DMS114 treated with DMSO at 0.1 percent for 48 hours (cell line): ENCODE data around the gene OTOG.

ENCODE experiments used
- DNase-seq: peaks from one replicate; lab custom pipeline; 2025; ENCODE audit not compliant: unreplicated experiment; lab: John Stamatoyannopoulos, UW

The OTOG gene

DNA sequence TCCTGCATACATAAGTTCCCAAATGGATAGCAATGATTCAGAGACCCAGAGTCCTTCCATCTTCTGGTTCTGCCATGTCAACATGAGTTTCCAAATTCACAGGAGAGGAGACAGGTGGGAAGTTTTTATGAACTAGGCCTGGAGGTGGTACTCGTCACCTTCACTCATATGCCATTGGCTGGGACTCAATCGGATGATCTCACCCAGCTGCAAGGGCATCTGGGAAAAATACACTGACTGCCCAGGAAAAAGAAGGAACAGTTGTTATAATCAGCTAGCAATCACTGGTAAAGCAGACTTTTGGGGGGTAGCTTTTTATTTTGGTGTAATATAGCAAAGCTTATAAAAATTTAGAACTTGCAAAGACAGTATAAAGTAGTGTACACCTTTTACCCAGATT lies 83.9 kb downstream of the OTOG start:
- DNase-seq: no peak

DNA sequence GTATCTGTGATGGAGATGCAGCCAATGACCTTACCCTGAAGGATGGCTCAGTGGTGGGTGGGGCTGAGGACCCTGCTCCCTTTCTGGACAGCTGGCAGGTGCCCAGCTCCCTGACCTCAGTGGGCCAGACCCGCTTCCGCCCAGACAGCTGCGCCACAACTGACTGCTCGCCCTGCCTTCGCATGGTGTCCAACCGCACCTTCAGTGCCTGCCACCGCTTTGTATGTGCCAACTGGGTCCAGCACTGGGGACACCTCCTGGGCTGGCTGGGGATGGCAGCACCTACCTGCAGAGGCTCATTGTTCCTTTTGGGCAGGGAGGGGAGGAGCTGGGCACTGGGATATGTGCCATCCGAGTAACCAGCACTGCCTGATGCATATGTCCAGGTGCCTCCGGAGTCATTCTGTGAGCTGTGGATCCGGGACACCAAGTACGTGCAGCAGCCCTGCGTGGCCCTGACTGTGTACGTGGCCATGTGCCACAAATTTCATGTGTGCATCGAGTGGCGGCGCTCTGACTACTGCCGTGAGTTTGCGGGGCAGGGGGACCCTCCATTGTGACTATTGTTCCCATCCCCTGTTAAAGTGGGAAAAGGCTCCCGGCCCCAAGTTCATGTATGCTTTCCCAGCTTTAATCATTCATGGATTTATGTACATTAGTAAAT lies 84.8 kb downstream of the OTOG start:
- no peak for DNase-seq

DNA sequence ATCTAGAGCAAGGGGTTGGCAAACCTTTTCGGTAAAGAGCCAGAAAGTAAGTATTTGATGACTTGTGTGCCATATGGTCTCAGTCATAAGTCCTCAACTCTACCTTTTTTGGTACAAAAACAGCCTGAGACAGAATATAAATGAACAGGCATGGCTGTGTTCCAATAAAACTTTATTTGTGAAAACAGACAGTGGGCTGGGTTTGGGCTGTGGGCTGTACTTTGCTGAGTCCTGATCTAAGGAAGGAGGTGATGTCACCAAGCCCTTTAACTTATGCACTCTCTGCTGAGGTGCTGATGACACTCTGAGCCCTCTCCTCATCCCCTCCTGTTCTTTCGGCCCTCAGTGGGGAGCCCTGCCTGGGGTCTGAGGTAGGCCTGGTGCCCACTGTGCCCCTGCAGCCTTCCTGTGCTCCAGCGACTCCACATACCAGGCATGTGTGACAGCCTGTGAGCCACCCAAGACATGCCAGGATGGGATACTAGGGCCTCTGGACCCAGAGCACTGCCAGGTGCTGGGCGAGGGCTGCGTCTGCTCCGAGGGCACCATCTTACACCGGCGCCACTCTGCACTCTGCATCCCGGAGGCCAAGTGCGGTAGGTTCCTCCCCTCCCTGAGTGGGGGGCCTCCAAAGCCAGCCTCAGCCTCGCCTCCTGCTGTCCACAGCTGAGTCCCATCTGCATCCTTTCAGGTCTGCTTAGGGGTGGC lies 86.4 kb downstream of the OTOG start:
- DNase-seq: no peak

DNA sequence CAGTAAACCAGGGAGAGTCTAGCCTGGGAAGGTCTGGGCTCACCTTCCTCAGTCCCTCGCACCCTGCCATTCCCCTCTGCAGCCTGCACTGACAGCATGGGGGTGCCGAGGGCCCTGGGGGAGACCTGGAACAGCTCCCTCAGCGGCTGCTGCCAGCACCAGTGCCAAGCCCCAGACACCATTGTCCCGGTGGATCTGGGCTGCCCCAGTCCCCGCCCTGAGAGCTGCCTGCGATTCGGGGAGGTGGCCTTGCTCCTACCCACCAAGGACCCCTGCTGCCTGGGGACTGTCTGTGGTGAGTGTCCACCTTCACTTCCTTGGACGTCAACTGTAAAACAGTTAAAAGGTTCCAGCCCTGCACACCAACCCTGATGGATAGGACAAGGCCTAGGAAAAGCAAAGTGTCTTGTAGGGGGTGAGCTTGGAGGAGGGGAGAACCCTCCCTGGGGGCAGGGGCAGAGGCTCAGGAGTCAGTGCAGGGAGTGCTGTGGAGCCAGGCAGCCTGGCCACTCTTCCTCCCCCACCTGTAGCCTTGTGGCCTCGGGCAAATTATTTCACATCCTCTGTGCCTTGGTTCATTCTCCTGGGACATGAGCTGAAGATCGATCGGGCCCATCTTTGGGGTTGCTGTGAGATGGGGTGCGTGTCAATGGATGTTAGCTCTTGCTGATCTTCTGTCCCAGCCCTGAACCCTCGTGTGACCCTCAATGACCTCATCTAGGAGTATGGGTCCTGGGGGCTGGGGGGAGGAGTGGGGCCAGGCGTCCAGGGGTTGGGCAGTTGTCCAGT lies 87.1 kb downstream of the OTOG start:
- DNase-seq: no peak

DNA sequence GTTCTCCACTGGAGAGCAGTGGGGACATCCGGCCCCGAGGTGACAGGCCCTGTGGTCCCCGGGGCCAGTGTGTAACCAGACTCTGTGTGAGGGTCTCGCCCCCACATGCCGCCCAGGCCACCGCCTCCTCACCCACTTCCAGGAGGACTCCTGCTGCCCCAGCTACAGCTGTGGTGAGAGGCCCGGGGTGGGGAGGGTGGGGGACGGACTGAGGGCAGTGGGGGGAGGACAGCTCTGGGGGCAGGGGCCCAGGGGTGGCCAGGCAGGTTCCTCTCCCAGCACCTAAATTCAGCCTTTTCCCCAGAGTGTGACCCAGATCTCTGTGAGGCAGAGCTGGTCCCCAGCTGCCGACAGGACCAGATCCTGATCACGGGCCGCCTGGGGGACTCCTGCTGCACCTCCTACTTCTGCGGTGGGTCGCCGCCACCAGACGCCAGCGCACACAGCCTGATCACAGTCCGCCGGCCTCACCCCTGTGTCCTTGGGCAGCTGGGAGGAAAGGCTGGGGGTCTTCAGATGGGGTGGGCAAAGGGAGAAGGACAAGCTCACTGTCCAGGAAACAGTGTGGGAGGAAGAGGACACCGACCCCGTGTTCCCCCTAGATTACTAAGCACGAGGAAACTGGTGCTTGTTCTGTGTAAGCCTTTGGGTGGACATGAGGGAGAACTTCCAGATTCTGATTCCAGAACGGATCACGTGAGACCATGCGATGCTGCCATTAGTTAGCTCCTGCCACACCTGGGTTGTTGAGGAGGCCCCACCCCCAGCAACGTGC lies 87.9 kb downstream of the OTOG start:
- DNase-seq: no peak

DNA sequence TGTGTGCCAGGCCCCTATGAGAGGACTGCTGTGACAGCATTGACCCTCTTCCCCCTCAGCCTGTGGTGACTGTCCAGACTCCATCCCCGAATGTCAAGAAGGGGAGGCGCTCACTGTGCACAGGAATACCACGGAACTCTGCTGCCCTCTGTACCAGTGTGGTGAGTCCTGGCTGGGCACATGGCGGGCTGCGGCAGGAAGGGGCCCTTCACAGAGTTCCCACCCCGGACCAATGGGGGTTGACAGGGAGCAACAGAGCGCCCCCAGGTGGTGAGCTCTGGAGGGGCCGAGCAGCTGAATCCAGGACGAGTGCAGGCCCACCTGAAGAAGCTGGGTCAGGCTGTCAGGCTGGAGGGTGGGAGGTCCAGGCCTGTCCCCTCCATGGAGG lies 88.5 kb downstream of the OTOG start:
- DNase-seq: no peak

DNA sequence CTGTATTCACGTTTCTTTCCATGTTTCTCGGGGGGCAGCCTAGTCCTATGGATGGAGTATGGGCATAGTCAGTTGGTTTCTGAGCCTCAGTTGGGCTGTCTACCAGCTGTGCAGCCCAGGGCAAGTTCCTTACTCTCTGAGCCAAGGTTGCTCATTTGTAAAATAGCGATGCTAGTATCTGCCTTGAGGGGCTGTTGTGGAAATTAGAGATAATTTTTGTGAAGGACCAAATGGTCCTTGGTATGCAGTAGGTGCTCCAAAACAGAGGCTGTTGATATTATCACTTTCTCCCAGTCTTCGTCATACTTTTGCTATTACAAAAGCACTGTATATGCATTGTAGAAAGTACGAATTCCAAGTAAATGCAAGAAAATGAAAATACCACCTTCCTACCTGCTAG lies 89.7 kb downstream of the OTOG start:
- DNase-seq: no peak

DNA sequence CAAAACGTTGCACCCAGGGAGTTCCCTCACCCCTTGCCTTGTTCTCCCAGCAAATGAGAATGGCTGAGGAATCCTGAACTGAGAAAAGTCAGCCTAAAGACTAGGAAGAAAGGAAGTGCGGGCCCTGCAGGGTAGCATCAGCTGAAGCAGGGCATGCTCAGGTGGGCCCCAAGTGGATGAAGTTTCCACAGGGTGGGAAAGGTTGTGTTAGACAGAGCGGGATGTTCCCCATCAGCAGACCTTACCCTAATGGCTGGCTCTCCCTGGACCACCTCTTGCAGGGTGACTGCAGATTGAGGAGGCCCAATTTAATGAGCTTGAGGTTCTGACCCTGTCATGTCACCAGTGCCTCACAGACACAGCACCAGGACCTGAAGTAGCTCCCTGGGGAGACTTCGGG lies 90.8 kb downstream of the OTOG start:
- DNase-seq: no peak

DNA sequence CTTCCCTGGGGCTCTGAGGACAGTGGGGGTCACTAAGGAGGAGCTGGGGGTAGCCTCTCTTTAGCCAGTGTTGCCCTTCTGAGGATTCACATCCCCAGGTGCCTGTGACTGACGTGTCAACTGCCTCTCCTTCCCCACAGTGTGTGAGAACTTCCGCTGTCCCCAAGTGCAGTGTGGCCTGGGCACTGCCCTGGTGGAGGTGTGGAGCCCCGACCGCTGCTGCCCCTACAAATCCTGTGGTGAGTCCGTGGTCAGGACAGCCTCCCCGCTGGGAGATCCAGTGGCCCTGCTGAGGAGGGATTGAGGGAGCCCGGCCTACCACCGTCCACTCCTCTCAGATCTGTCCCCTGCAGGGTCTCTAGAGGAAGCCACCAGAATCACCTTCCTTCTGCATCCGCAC lies 91.3 kb downstream of the OTOG start:
- DNase-seq: no peak

DNA sequence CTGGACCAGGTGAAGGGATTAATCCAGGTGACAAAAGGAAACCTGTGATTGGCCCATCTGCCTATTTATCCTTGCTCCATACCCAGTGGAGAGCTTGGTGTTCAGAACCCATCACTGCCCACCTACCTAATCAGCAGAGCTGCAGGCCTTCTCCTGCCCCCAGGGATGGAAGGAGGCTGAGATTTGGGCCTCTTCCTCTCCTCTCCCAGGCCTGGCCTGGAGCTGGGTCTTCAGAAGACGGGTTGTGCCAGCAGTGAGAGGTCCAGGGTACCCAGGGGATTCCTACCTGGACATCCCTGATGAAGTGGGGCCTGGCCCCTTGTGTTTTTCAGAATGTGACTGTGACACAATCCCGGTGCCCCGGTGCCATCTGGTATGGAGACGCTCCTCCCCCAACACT lies 92.0 kb downstream of the OTOG start:
- DNase-seq: no peak

DNA sequence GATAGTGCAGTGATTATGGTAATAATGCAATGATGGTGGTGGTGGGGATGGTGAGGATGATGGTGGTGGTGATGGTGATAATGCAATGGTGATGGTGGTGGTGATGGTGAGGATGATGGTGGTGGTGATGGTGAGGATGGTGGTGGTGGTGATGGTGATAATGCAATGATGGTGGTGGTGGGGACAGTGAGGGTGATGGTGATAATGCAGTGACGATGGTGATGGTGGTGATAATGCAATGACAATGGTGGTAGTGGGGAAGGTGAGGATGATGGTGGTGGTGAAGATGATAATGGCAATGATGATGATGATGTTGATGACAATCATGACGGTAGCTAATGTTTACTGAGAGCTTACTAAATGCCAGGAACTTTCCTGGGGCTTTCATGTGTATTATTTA lies 92.7 kb downstream of the OTOG start:
- DNase-seq: no peak

DNA sequence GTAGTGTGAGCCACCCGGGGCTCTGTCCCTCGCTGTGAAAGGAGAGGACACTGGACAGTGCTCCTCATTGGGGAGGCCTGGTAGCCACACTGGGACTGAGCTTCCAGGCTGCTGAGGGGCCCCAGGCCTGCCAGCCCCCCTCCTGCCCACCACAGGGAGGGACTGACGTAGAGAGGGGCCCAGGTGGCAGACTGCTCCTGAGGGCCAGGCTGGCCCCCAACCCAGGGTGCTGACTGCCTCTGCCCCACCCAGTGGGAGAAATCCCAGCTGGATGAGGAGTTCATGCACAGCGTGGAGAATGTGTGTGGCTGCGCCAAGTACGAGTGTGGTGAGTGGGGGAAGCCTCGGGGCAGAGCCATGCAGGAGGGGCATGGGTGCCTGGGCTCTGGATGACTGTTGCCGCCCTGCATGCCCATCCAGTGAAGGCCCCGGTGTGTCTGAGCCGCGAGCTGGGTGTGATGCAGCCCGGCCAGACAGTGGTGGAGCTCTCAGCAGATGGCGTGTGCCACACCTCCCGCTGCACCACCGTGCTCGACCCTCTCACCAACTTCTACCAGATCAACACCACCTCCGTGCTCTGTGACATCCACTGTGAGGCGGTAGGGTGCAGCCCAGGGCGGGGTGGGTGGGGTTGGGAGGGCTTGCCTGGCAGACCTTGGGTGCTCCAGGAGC lies 93.6 kb downstream of the OTOG start:
- DNase-seq: no peak

DNA sequence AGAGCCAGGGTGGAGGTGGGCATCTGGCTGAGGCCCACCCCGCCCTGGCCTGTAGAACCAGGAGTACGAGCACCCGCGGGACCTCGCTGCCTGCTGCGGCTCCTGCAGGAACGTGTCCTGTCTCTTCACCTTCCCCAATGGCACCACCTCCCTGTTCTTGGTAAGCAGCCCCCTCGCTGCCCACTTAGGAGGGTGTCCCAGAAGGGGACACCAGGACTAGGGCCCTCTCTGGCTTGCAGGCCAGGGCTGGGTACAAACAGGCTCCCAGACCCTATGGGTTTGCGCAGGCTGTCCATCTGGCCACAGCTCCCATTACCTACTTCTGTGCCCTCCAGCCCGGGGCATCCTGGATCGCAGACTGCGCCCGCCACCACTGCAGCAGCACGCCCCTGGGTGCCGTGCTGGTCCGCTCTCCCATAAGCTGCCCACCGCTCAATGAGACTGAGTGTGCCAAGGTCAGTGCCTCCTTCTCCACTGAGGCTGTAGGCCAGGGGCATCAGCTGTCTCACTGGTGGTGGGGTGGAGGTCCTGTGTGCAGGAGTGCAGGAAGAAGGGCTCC lies 94.8 kb downstream of the OTOG start:
- DNase-seq: no peak

DNA sequence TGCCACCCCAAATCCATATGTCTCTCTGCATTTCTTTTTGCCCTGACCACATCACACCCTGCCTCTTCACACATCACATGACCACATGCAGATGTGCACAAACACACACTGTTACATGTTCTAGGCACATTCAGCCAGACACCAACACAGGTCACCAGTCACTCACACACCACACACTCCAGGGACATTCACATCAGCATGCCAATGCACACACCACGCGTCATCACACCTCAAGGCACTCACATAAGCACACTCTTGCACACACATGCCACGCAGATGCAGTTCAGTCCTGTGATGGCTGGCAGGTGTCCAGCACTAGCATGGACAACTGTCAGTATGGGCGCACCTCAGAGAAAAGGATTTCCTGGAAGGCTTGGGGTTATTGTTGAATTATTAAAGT lies 95.3 kb downstream of the OTOG start:
- no peak for DNase-seq

DNA sequence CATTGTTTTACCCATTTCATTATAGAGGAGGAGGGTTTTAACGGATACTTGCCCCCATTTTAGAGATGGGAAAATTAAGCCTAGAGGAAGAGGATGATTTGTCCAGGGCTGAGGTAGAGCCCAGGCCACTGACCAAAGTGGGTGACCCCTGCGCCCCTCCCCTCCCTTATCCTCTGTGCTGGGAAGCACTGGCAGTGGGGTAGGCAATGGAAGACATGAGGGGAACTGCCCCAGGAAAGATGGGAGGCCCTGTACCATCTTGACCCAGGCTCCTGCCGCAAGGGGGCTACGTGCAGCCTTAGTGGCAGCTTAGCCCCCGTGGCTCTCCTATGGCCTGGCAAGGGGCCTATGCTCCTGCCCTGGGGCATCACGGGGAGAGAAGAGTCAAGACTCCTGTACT lies 95.9 kb downstream of the OTOG start:
- no peak for DNase-seq

DNA sequence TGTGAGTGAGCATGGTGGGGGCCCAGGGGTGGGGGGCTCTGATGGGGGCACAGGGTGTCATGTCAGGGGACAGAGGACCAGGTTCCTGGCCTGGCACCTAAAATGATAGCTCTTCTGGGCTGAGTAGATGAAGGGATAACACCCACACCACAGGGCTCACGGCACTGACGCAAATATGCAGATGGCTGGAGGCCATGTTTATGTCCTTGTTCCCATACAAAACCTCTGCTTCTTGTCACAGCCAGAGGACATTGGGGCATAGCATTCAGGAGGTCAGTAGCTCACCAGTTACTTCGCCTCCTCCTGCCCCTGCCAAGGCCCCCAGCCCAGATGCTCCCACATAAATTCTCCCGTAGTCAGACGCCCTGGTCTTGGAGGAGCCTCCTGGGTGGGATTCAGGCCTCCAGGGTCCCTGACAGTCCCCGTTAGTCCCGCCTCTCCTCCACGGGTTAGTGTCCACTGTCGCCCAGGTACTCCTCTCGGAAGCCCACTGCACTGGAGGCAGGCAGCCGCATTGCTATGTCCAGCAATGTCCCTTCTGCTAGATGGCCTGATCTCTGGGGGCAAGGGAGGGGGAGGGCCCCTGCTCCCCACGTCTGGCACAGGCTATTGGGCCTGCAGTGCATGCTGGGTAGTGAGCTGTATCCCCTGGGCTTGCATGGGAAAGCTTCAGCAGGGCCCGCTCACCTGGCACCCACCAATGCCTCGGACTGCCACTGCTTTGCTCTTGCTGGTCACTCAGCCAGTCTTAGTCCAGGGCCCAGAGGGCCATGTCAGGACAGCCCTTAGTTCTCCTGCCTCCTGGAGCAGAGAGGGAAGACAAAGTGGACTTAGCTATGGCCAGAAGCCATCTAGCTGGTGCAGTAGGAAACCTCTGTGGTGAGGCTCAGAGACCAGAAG lies 96.7 kb downstream of the OTOG start:
- DNase-seq: no peak

DNA sequence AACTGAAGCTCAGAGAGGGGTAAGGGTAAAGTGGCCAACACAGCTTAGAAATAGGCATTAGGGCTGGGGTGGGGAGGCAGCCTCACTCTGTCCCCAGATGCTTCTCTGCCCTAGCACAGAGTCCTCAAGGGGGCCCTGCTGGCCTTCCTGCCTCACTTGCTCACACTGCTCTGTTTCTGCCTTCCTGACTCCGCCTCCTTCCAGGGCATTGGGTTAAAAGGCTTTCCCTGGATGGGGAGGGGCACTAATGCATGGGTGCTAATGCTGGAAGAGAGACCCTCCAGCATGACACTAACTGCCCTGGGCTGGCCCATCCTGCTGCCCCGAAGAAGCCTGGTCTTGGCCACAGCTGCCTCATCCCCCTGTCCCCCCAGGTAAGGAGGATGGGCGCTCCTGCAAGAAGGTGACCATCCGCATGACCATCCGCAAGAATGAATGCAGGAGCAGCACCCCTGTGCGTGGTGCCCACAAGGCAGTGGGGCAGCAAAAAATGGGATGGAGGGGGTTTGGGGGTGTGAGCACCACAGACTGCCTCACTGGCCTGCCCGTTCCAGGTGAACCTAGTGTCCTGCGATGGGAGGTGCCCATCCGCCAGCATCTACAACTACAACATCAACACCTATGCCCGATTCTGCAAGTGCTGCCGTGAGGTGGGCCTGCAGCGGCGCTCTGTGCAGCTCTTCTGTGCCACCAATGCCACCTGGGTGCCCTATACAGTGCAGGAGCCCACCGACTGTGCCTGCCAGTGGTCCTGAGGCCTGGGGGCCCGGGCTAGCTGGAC lies 98.3 kb downstream of the OTOG start:
- DNase-seq: no peak

DNA sequence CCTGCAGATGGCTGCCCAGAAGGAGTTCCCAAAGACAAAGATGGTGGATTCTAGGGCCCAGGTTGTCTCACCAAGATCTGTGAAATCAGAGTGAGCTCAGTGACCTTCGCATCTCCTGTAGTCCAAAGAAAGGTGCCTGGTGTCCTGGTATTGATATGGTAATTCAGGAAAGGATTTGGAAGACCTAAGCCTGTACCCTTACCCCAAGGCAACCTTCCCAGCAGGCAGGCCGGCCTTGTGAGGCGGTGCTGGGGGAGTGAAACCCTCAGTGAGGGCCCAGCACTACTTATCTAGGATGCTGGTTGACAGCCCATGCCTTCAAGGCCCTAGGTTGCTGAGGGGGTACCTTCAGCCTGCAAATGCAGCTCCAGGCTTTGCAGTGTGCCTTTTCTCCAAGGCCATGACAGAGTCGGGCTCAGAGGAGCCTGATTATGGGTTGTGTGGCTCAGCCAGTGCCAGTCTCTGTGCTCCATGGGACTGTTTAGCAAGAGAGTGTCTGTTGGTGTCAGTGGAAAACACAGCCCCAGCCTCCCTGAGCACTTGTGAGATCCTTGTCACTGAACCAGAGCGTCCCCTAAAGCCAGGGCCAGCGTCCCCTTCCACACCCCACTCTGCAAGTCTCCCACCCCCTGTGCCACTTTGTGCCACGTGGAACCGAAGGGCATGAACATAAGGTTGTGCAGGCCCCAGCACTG lies 99.5 kb downstream of the OTOG start:
- DNase-seq: no peak
